SK-N-DZ (cell line): ENCODE measurements around the gene ATF1.
"Not testable (repeated sequence)": the region's sequence is repeated elsewhere in the genome, so short reads cannot be mapped to it uniquely, and the experiment has no call there.

Source experiments
- DNase-seq: peaks from one replicate; pipeline ENCODE4 v3.0.0-alpha.2; 2015; ENCODE audit warnings: low spot score

The ATF1 gene

DNA sequence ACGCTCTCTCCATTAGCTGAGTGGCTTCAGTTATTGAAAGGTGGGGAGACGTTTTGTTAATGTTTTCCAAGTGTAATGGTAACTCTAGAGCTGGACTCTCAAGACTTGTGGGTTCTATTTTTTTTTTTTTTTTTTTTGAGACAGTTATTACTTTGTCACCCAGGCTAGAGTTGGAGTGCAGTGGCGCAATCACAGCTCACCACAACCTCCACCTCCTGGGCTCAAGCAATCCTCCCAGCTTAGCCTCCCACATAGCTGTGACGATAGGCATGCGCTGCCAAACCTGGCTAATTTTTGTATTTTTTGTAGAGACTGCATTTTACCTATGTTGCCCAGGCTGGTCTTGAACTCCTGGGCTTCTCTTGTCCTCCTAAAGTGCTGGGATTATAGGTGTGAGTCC lies 26.2 kb downstream of the ATF1 start:
- no peak for DNase-seq

DNA sequence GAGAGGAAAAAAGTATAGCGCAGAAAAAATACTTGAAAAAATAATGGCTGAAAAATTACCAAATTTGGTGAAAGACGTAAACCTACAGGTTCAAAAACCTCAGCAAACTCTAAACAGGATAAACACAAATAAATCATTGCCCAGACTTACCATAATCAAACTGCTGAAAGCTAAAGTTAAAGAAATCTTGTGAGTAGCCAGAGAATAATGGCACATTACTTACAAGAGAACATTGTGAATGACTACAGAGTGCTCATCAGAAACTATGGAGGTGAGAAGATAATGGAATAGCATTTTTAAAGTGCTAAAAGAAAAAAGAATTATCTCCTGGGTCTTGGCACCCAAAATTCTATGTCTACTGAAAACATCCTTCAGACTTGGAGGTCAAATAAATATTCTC lies 36.0 kb downstream of the ATF1 start:
- no peak for DNase-seq

DNA sequence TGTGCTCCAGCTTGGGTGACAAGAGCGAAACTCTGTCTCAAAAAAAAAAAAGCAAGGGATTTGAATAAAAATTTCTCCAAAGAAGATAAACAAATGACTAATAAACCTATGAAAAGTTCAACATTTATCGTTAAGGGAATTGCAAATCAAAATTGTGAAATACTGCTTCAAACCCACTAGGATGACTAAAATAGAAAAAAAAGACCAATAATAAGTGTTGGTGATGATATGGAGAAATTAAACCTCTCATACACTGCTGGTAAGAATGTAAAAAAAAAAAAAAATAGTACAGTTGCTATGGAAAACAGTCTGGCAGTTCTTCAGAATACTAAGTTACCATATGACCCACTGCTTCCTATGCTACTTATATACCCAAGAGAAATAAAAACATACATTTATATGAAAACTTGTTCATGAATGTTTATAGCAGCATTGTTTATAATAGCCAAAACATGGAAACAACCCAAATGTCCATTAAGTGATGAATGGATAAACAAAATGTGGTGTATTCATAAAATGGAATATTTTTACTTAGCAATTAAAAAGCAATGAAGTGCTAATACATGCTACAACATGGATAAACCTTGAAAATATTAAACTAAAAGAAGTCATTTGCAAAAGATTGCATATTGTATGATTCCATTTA lies 39.5 kb downstream of the ATF1 start:
- DNase-seq = no peak

DNA sequence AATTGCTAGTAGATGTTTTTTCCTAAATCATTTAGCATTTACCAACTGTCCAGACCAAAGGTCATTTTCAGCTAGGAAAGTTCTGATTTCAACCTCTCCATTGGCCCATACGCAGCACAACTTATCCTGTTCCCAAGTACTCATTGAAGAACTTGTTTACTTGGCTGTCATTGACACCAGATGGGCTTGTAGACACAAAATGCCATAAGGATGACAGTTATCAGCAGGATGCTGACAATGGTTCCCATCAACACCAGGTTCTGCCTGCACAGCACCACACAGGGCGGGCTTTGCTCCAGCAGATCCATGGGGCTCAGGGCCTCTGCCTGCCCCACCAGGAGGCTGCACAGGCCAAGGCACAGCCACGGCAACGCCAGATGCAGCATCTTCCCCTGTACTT lies 42.3 kb downstream of the ATF1 start:
- DNase-seq = no peak

DNA sequence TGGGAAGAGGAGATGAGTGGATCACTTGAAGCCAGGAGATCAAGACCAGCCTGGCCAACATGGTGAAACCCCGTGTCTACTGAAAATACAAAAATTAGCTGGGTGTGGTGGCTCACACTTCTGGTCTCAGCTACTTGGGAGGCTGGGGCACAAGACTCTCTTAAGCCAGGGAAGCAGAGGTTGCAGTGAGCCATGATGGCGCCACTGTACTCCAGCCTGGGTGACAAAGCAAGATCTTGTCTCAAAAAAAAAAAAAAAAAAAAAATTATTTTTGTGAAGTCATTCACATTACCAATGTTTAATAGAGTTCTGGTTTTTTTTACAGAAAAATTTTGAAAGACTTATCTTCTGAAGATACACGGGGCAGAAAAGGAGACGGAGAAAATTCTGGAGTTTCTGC lies 45.2 kb downstream of the ATF1 start:
- DNase-seq = not testable (repeated sequence)

DNA sequence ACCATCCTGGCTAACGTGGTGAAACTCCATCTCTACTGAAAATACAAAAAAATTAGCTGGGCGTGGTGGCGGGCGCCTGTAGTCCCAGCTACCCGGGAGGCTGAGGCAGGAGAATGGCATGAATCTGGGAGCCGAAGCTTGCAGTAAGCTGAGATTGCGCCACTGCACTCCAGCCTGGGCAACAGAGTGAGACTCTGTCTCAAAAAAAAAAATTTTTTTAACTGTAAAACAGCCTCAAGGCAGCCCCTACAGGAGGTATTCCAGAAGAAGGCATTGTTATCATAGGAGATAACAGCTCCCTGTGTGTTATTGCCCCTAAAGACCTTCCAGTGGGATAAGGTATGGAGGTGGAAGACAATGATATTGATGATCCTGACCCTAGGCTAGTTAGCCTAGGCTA lies 51.0 kb downstream of the ATF1 start:
- DNase-seq = not testable (repeated sequence)

DNA sequence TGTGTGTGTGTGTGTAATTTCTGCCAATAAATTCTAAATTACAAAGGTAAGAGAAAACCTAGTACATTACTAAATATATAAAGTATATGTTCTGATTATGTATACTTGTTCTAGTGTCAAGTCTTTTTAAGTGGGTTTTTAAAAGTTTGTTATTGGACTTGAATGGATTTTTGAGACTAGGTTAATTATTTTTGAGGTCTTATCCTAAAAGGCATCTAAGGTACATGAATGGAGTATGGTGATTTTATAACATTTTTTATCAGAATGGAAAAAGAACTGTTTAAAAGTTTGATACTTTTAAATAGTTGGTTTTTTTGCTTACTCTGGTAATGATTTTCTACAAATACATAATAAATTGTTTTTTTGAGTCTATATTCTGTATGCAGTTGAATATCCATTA lies 56.3 kb downstream of the ATF1 start:
- DNase-seq = no peak

DNA sequence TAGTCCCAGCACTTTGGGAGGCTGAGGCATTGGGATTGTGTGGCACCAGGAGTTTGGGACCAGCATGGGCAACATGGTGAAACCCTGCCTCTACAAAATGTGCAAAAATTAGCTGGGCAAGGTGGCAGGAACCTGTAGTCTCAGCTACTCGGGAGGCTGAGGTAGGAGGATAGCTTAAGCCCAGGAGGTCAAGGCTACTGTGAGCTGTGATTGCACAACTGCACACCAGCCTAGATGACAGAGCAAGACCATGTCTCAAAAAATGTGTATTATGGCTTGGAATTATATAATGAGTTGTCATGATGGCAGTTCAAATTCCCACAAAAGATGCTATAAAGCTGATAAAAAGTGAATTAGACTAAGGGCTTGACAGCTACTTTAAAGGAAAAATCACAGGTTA lies 58.2 kb downstream of the ATF1 start:
- DNase-seq = no peak

DNA sequence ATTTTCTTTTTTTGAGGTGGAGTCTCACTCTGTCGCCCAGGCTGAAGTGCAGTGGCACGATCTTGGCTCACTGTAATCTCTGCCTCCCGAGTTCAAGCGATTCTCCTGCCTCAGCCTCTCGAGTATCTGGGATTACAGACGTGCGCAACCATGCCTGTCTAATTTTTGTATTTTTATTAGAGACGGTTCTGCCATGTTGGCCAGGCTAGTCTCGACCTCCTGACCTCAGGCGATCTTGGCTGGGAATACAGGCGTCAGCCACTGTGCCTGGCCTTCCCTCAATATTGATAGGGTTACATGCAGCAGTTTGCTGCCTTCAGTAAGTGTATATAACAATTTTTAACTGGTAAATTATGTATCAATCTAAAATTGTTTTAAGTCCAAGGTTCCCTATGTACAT lies 59.8 kb downstream of the ATF1 start:
- DNase-seq = not testable (repeated sequence)

DNA sequence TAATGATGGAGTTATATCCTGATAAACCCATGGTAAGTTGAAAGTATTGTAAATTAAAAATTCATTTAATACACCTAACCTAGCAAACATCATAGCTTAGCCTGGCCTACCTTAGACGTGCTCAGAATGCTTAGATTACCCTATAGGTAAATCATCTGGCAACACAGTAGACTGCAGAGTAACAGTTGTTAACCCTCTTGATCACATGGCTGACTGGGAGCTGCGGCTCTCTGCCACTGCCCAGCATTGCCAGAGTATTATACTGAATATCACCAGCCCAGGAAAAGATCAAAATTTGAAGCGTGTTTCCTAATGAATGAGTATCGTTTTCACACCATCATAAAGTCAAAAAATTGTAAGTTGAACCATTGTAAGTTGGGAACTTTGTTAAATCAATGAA lies 61.0 kb downstream of the ATF1 start:
- no peak for DNase-seq

DNA sequence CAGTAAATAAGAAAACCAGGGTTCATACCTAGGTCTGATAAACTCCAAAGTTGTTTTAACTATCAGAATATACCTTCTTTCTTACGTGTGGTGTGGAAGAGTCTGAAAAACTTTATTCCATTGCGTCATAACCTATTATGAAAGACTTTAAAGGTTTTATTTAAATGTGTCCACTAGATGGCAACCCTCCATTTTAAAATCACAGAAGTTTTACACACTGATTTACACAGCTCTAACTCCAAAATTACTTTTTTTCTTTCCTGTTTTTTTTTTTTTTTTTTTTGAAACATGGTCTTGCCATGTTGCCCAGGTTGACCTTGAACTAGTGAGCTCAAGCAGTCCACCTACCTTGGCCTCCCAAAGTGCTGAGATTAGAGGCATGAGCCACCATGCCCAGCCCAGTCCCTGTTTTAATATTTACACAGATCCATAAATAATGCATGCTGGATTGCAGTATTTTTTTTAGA lies 61.5 kb downstream of the ATF1 start:
- DNase-seq = peak; percentile 51

DNA sequence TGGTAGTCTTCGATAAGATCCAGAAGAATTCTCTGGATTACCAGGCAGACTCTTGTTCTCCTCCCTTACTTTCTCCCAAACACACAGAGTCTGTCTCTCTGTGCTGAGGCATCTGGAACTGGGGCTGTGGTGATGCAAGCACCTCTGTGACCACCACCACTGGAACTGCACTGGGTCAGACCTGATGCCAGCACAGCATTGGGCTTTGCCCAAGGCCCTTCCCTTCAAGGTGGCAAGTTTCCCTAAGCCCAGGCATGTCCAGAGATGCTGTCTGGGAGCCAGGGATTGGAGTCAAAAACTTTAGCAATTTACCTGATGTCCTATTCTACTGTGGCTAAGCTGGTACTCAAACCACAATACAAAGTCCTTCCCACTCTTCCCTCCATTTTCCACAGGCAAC lies 64.2 kb downstream of the ATF1 start:
- no peak for DNase-seq

DNA sequence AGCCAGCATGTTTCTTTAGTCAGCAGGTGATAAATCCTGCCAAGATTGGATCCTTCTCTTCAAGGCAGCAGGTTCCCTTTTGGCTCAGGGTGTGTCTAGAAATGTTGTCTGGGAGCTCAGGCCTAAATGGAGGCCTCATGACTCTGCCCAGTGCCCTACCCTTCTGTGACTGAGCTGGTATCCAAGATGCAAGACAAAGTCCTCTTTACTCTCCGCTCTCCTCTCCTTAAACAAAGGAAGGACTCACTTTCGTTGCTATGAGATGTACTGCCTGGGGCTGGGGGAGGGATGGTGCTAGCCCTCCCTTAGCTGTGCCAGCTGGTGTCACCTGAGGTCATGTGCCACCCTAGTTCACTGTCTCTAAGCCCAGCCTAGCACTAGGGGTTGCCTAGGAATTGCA lies 65.0 kb downstream of the ATF1 start:
- DNase-seq = no peak

DNA sequence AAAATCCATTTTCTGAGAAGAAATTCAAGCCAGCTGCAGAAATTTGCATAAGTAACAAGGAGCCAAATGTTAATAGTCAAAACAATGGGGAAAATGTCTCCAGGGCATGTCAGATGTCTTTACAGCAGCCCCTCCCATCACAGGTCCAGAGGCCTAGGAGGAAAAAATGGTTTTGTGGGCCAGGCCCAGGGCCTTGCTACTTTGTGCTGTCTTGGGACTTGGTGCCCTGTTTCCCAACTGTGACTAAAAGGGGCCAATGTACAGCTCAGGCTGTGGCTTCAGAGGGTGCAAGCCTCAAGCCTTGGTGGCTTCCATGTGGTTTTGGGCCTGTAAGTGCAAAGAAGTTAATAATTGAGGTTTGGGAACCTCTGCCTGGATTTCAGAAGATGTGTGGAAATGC lies 69.9 kb downstream of the ATF1 start:
- DNase-seq = not testable (repeated sequence)

DNA sequence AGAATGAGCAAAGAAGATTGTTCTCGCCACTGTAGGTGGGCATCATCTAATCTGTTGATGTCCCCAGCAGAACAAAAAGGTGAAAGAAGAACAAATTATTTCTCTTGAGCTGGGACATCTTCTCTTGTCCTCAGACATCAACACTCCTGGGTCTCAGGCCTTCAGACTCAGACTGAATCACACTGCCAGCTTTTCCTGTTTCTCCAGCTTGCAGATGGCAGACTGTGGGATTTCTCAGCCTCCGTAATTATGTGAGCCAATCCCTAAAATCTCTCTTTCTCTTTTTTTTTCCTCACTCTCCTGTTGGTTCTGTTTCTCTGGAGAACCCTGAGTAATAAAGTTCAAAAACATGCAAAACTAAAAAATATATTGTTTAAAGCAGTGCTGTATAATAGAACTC lies 75.1 kb downstream of the ATF1 start:
- no peak for DNase-seq

DNA sequence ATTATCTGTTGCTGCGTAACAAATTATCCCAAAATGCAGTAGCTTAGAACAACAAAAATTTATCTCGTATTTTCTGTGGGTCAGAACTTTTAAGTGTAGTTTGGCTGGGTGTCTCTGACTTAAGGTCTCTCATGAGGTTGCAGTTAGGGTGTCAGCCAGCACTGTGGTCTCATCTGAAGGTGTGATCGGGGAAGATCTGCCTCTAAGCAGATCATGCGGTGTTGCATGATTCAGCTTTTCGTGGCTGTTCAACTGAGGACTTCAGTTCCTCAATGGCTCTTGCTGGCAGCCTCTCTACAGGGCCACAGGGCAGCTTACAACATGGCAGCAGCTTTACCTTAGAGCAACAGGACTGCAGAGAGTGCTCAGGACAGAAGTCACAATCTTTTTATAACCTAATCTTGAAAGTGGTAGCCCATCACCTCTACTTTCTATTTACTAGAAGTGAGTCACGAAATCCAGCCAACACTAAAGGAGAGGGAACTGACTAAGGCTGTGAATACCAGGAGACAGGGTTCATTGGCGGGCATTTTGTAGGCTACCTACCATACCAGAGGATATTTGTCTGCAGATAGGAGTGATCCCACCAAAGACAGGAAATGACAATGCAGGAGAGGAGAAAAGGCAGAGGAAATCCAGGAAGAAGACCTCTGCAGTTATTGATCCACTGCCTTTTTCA lies 77.0 kb downstream of the ATF1 start:
- no peak for DNase-seq

DNA sequence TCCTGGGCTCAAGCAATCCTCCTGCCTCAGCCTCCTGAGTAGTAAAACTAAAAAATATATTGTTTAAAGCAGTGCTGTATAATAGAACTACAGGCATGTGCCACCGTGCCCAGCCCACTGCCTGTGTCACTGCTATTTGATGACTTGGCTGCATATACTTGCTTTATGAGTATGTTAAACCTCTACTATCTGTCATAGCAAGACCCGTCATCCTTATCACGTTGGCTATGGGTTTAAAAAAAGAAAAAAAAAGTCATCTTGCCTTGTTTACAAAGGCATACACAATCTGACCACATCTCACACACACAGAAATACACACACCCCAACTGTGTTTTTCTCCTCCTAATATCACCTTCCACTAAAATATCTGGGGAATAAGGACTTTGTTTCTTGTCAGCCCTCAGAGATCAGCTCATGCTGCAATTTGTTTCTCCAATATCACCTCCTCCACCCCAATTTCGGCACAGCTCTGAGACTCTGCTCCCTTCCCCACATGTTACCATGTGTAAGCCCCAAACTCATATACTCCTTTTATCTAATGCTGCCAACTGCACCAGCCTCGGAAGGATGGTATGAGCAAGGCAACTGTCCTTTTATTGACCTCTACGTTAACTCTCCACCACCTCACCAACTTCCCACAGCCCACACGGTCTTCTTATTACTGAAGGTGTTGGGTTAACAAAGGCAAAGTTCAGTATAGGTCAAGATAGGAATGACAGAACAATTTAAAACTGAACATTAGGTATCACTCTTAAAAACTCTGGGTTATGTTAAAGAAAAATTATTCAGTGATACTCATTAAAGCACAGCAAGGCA lies 78.0 kb downstream of the ATF1 start:
- DNase-seq = no peak

DNA sequence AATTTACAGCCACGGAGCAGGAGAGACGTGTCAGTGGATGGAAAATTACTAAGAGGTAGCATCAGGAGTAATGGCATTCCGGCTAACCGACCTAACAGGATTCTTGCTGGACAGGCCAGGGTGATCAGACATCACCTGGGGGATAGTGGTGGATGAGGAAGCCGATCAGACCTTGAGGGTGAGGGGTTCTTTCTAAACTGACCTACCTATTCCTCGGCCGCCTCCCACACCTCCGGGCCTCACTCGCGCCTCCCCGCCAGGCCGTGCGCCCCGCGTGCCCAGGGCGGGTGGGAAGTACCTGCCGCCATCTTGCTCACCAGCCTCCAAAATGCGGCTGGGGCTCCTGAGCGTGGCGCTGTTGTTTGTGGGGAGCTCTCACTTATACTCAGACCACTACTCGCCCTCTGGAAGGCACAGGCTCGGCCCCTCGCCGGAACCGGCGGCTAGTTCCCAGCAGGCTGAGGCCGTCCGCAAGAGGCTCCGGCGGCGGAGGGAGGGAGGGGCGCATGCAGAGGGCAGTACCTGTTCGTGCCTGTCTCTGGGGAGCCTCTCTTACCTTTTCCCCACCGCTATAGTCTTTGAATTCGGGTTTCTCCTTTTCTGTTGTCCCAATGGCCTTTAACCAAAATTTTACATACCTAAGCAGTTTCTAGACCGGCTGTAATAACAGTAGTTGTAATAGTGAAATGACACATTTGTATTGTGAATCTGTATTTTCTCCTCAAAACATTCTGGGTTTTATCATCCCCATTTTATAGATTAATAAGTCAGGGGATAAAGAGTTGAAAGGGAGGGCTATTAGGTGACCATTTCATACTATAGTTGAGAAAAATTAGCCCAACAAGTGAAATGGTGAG lies 79.0 kb downstream of the ATF1 start, which contains the start of gene TMPRSS12:
Gene TMPRSS12, plus strand, starts transcription at position 290 of the 857 bp plus-strand sequence. Its CDS starts 39 bp downstream, at position 329.
- no peak for DNase-seq

DNA sequence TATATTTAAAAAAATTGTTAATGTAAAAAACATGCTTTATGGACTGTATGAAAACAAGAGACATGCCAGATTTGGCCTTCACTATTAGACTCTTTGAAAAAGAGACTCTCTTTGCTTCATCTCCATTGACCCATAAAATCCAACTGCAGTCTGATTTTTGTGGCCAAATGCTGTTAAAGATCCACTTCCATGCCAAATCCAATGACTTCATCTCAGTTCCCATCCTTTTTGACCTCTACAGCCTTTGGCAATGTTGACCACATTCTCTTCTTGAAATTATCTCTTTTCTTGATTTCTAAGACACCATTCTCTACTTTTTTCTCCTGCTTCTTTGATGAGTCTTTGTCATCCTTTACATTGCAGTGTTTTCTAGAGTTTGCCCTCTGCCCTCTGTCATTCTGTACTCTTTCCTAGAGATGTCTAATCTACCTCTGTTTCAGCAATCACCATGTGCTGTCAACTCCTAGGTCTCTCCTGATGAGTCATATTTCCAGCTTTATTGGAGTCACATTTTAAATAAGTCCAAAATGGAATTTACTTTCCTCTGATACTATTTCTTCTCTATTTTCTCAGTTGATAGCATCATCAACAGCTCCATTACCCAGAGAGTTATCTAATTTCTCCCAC lies 81.2 kb downstream of the ATF1 start:
- DNase-seq = peak; percentile 29

DNA sequence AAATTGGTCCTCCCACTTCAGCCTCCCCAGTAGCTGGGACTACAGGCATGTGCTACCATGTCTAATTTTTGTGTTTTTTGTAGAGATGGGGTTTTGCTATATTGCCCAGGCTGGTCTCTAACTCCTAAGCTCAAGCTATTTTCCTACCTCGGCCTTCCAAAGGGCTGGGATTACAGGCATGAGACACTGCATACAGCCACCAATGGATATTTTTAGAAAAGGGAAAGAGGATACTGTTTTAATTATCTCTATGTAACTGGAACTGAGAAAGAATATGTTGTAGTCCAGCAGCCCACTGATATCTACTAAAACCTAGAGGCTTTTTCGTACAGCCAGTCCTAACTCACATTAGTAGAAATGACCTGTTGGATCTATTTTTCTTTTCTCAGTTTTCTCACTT lies 85.1 kb downstream of the ATF1 start:
- DNase-seq = no peak

DNA sequence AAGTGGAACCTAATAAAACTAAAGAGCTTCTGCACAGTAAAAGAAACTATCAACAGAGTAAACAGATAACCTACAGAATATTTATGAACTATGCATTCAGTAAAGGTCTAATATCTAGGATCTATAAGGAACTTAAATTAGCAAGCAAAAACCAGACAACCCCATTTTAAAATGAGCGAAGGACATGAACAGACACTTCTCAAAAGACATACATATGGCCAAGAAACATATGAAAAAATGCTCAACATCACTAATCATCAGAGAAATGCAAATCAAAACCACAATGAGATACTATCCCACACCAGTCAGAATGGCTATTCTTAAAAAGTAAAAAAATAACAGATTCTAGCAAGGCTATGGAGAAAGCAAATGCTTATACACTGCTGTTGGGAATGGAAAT lies 91.3 kb downstream of the ATF1 start:
- not testable (repeated sequence) for DNase-seq
